ENCODE results near the gene DCUN1D1.

Gene DCUN1D1

DNA sequence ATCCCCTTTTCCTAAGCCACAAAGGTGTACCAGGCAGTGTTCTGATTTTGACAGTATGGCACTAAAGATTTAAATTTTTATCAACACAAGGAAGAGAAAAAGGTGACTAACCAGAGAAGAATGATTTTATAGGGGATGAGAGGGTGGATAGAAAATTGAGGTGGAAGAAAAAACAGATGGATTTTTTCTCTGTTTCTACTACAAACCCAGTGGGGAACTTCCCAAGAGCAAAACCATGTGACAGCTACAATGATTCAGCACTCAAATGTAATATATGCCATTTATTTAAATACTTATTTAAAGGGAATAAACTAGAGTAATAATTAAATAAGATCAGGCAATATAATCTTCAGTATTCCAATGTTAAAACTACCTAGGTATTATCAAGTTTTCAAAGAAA, 11.1 kb downstream of the DCUN1D1 start:
- DNase-seq (ENCODE audit: low spot score): no peak
- TF ChIP-seq, protein P1, sequence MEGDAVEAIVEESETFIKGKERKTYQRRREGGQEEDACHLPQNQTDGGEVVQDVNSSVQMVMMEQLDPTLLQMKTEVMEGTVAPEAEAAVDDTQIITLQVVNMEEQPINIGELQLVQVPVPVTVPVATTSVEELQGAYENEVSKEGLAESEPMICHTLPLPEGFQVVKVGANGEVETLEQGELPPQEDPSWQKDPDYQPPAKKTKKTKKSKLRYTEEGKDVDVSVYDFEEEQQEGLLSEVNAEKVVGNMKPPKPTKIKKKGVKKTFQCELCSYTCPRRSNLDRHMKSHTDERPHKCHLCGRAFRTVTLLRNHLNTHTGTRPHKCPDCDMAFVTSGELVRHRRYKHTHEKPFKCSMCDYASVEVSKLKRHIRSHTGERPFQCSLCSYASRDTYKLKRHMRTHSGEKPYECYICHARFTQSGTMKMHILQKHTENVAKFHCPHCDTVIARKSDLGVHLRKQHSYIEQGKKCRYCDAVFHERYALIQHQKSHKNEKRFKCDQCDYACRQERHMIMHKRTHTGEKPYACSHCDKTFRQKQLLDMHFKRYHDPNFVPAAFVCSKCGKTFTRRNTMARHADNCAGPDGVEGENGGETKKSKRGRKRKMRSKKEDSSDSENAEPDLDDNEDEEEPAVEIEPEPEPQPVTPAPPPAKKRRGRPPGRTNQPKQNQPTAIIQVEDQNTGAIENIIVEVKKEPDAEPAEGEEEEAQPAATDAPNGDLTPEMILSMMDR (IDR thresholded peaks at IDR 0.05; ENCODE audit: borderline replicate concordance, control extremely low read depth, extremely low read depth, insufficient read depth, missing control alignments): no peak
- in situ Hi-C loops (cut with MboI; ENCODE audit: low sequenced_read_pairs, unreplicated experiment): no loop called here

DNA sequence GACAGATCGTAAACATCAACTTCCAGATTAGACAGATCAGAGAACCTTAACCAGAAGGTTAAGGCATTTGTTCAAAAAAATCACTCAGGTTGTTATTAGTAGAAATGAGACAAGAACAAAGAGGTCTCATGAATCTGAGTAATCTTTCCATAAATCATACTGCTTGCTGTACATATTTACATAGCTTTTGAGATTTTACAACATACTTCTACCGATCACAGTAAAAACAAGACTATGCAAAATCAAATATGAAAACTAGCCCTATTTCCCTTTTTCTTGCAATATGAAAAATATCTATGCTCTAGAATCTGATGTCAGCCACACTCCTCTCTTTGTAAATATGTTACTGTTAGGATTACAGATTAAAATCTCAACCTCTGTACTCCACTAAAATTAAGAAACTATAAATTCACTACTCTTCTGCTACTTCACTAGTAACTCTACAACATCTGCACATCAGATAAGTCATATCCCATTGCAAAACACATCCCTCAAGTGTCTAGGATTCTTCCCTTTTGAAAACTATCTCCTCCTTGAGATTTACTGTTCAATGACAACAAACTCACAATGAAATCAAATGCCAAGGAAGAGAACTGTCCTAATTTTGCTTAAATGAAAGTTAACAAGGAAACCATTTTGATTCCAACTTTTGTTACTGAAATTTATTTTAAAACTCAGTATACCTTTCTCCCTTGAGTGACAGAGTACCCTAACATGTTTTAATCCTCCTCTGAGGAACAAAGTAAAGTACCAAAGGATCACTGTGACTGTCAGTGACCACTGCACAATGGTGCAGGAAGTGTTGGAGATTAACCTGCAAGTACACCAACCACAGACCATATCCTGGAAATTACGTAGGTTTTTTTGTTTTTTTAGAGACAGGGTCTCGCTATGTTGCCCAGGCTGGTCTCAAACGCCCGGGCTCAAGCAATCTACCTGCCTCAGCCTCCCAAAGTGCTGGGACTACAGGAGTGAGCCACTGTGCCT, 12.8 kb downstream of the DCUN1D1 start:
- in situ Hi-C loops (cut with MboI; ENCODE audit: low sequenced_read_pairs, unreplicated experiment): no loop called here
- TF ChIP-seq, protein P1 (IDR thresholded peaks at IDR 0.05; ENCODE audit: borderline replicate concordance, control extremely low read depth, extremely low read depth, insufficient read depth, missing control alignments): no peak
- peak; percentile 37 for DNase-seq (ENCODE audit: low spot score)

DNA sequence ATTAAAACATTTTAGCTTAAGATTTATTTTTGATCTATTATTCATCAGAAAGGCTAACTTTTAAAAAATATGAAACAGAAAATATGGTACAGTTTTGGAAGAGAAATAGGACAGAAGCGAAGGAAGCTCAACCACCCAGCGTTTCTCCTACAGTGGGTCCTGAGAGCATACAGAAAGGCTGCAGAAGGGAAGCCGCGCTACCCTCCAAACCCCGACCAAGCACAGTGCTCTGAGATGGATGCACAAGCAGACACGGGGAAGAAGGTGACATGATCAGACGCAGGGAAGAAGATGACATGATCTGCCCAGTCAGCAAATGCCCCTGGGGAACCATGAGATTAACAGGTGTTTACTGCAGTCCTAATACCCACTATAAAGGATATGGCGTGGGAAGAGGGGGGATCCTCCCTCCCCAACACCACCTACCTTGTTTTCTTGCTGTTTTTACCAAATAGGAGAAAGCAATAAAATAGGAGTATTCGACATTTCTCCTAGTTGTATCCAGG, 14.4 kb downstream of the DCUN1D1 start:
- in situ Hi-C loops (cut with MboI; ENCODE audit: low sequenced_read_pairs, unreplicated experiment): no loop called here
- no peak for DNase-seq (ENCODE audit: low spot score)

DNA sequence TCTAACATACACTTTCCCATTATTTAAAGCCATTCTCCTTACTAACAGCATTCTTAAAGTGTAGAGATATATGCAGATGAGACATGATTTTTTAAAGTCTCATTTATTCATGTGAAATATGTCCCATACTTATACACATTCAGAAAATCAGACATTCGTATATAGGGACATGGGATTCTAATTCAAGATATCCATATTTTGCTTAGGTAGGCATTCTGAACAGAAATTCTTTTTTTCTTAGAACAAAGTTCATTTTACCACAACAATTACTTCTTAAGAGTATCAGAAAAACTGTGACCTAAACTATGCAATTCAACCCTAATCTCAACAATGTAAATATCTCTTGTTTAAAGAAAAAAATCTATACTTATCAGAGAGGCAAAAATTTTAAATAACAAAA, 16.2 kb downstream of the DCUN1D1 start:
- in situ Hi-C loops (cut with MboI; ENCODE audit: low sequenced_read_pairs, unreplicated experiment): no loop called here
- DNase-seq (ENCODE audit: low spot score): no peak
- TF ChIP-seq, protein P1 (IDR thresholded peaks at IDR 0.05; ENCODE audit: borderline replicate concordance, control extremely low read depth, extremely low read depth, insufficient read depth, missing control alignments): no peak

More for the DNA sequence above, 14.4 kb downstream of the DCUN1D1 start:
- TF ChIP-seq, protein P1 (IDR thresholded peaks at IDR 0.05; ENCODE audit: borderline replicate concordance, control extremely low read depth, extremely low read depth, insufficient read depth, missing control alignments): no peak

DNA sequence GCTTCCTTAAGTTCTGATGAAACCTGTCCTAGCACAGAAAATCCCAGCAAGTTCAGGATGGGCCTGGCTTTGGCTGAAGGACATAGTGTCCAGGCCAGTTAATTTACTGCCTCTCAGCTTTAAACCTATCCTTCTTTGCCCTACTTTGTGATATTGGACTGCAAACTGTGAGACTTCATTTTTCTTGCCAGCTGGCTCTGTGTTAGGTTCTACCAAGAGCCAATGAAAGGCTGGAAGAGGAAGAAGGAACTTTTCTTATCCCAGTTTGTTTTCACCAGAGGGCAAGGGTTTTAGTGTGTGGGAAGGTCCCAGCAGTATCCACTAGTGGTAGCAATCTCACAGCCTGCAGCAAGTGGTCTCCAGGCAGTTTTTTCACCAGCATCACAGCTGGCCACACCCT, 18.2 kb downstream of the DCUN1D1 start:
- TF ChIP-seq, protein P1 (IDR thresholded peaks at IDR 0.05; ENCODE audit: borderline replicate concordance, control extremely low read depth, extremely low read depth, insufficient read depth, missing control alignments): no peak
- no peak for DNase-seq (ENCODE audit: low spot score)
- in situ Hi-C loops (cut with MboI; ENCODE audit: low sequenced_read_pairs, unreplicated experiment): no loop called here

DNA sequence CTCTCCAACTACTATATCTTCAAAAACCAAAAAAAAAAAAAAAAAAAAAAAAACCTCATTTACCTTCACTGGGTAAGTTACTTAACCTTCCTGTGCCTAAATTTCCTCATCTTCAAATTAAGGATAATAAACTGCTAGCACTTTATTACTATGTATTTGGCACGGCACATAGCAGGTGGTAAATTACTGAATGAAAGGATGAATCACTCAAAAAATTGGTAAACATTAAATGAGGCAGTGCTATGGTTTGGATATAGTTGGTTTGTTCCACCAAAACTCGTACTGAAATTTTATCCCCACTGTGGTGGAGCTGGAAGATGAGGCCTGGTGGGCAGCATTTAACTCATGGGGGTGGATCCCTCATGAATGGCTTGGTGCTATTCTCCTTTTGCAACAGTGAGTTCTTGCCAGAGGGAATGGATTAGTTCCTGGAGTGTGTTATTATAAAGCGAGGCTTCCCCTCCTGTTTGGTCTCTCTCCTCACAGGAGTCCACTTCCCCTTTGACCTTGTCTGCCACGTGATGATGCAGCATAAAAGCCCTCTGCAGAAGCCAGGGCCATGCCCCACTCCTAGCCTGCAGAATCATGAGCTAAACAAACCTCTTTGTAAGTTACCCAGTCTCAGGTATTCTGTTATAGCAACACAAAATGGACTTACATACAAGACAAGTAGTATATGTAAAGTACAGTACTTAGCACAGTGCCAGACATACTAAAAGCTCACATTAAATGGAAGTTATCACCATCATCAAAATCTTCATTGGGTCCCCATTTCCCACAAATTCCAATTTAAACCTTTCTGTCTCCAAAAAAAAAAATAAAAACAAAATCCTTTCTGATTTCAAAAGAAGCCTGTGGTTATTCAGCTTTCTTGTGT, 20.6 kb downstream of the DCUN1D1 start:
- TF ChIP-seq, protein P1 (IDR thresholded peaks at IDR 0.05; ENCODE audit: borderline replicate concordance, control extremely low read depth, extremely low read depth, insufficient read depth, missing control alignments): no peak
- no peak for DNase-seq (ENCODE audit: low spot score)
- in situ Hi-C loops (cut with MboI; ENCODE audit: low sequenced_read_pairs, unreplicated experiment): no loop called here

Data from GM13976 (cell line).